Tibial nerve (tissue), 4 donors: ENCODE measurements around the gene CHST5. TPM values are rescaled to one million over a fixed set of nuclear protein-coding genes. Genes with fewer than 3 reads are reported as not detected.

ENCODE experiments used
- DNase-seq, 2 donors: peaks; one replicate each; pipeline ENCODE4 v3.0.0-alpha.2; 2019; ENCODE audit warnings: low spot score in 2 of 2
- H3K27ac ChIP-seq, 4 donors: fragments of 200-600 bp; sonication (generic) in 3 of 4; one replicate each; pipeline ENCODE4 v1.5.1; 2017 to 2019; ENCODE audit warnings: mild to moderate bottlenecking in 1 of 4
- H3K27me3 ChIP-seq, 2 donors: fragments of 200-600 bp; sonication (generic) in 1 of 2; one replicate each; pipeline versions ENCODE4 v1.5.1 to v1.6.0; 2017 to 2019
- H3K36me3 ChIP-seq, 3 donors: fragments of 200-600 bp; sonication (generic); one replicate each; pipeline ENCODE4 v1.5.1; 2018 to 2019
- H3K4me1 ChIP-seq, 4 donors: fragments of 200-600 bp; sonication (generic) in 3 of 4; one replicate each; pipeline ENCODE4 v1.5.1; 2017 to 2019
- H3K4me3 ChIP-seq, 4 donors: fragments of 200-600 bp; sonication (generic) in 3 of 4; one replicate each; pipeline ENCODE4 v1.5.1; 2017 to 2019; ENCODE audit warnings: mild to moderate bottlenecking in 1 of 4, moderate library complexity in 1 of 4
- H3K9me3 ChIP-seq, 4 donors: fragments of 200-600 bp; sonication (generic) in 3 of 4; one replicate each; pipeline ENCODE4 v1.5.1; 2017 to 2019
- EP300 ChIP-seq, 2 donors: sonication (generic); formaldehyde crosslinking; IDR thresholded peaks; one replicate each; pipeline ENCODE4 v1.6.1; 2017; ENCODE audit warnings: antibody characterized with exemption in 2 of 2, mild to moderate bottlenecking in 1 of 2
- POLR2A ChIP-seq, 2 donors: fragments of 450-650 bp; IDR thresholded peaks; one replicate each; pipeline ENCODE4 v1.6.1; 2017; ENCODE audit warnings: antibody characterized with exemption in 2 of 2, mild to moderate bottlenecking in 2 of 2, moderate library complexity in 2 of 2
- WGBS, 2 donors: methylation state at CpG; one replicate each; pipeline ENCODE4 v1.1.5; 2018; 5-methylcytosine and 5-hydroxymethylcytosine counted together
- total RNA-seq, 4 donors: library from RNA; depleted of rRNA; stranded (reverse); fragments of >200 nt; gene quantifications; one replicate each; pipeline ENCODE4 v1.1.0, GENCODE V29; 2016
- TF ChIP-seq, protein P1 (sequence below), 5 experiments: fragments of 200-600 bp in 3 of 5; fragments of 450-650 bp in 2 of 5; sonication (generic) in 3 of 5; IDR thresholded peaks; one replicate each; pipeline ENCODE4 v1.5.1; 2016 to 2019; ENCODE audit warnings: antibody characterized with exemption in 5 of 5, mild to moderate bottlenecking in 3 of 5, moderate library complexity in 2 of 5

The CHST5 gene
- total RNA-seq, 4 donors from 2014 or later, result 0.30 TPM; not detected in 3

DNA sequence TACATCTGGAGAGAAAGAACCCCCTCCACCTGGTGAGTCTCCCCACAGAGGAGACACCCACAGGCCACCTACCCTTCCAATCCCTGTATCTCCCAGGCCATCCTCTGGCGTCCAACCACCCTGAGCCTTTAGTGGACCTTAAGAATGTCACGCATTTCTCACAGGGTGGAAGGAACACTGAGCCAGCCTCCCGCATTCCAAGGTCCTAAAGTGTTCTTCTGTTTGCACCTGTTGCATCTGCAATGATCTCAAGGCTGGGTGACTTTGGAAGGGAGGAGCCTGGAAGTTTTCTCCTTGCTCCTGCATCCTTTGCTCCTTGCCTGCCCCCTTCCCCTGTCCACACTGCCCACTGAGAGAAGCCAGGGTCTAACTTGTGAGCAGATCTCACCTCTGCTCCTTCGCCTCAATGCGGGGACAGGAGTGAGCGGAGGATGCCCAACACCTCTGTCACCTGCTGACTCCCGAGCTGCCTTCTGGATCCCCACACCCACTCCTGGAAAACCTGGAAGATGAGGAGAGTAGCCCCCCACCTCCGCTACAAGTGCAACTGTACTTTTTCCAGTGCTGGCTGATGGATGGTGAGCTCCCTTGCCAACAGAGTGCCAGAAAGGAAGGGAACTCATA is 3.7 kb downstream of the CHST5 start:
- Histone ChIP-seq H3K36me3 (peaks cover 0 to 21% (median 0%) of the 10 kb centered on the region in 3 donors), H3K9me3 (no peaks in the 10 kb centered on the region), H3K27me3 (no peaks in the 10 kb centered on the region), H3K4me1 (no peaks in the 10 kb centered on the region), H3K27ac (no peak overlapping the region), H3K4me3 (no peak overlapping the region)
- TF ChIP-seq, protein P1, sequence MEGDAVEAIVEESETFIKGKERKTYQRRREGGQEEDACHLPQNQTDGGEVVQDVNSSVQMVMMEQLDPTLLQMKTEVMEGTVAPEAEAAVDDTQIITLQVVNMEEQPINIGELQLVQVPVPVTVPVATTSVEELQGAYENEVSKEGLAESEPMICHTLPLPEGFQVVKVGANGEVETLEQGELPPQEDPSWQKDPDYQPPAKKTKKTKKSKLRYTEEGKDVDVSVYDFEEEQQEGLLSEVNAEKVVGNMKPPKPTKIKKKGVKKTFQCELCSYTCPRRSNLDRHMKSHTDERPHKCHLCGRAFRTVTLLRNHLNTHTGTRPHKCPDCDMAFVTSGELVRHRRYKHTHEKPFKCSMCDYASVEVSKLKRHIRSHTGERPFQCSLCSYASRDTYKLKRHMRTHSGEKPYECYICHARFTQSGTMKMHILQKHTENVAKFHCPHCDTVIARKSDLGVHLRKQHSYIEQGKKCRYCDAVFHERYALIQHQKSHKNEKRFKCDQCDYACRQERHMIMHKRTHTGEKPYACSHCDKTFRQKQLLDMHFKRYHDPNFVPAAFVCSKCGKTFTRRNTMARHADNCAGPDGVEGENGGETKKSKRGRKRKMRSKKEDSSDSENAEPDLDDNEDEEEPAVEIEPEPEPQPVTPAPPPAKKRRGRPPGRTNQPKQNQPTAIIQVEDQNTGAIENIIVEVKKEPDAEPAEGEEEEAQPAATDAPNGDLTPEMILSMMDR (IDR thresholded peaks at IDR 0.05), result no peak
- no peak for TF ChIP-seq POLR2A (IDR thresholded peaks at IDR 0.05)
- TF ChIP-seq EP300 (IDR thresholded peaks at IDR 0.05), result no peak
- 79 to 91% methylated on average over 8 of the region's 8 CpGs for WGBS, 2 donors
- DNase-seq, result no peak

DNA sequence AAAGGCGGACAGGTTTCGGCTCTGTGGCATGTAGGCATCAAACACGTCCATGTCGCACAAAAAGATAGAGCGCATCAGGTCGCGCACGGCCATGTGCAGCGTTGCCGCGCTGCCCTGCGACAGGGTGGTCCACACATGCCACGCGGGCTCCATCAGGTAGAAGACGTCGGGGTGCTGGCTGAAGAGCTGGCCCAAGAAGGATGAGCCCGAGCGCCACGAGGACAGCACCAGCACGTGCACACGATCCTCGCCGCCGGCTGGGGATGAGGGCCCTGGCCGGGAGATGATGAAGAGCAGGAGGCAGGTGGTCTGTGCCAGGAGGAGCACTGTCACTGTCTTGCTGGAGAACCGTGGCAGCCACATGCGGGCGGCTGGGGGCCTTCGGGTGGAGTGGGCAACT is 5.9 kb downstream of the CHST5 start:
- Histone ChIP-seq H3K27me3 (no peaks in the 10 kb centered on the region), H3K4me3 (no peak overlapping the region), H3K4me1 (no peaks in the 10 kb centered on the region), H3K9me3 (no peaks in the 10 kb centered on the region), H3K36me3 (peaks cover 0 to 29% (median 0%) of the 10 kb centered on the region in 3 donors), H3K27ac (no peak overlapping the region)
- DNase-seq, result no peak
- WGBS, 2 donors, result 93 to 94% methylated on average over 29 of the region's 29 CpGs
- TF ChIP-seq, protein P1 (IDR thresholded peaks at IDR 0.05), result no peak
- TF ChIP-seq POLR2A (IDR thresholded peaks at IDR 0.05), result no peak
- TF ChIP-seq EP300 (IDR thresholded peaks at IDR 0.05), result no peak

DNA sequence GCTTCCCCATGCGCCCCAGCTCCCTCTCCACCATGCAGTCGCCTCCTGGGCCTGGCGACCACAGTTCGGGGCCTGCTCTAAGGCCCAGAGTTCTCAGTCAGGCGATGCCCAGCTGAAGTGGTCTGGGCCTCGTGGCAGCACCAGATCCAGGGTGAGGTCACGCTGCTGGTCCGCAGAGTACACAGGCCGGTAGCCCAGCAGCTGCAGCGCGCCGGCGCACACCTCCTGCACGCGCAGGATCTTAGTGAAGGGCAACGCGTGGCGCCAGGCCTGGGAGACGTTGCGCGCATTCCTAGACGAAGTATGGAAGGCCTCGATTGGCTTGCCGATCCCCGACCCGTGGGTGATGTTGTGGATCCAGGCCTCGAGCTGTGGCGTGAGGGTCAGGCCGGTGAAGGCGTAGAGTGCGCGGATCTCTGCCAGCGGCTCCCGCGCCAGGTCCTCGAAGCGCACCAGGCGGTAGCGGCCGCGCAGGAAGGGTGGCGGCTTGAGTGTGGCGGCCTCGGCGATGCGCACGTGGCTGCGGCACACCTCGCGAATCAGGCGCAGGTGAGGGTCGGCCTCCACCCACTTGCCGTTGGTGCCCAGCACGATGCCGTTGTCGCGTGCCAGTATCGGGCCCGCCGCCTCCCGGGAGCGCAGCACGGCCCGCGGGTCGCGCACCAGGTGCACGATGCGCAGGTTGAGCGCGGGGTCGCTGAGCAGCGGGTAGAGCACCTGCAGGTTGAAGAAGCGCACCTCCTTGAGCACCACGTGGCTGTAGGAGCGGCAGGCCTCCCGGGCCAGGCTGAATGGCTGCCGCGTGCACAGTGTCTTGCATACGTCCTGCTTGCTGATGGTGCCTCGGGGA is 6.6 kb downstream of the CHST5 start:
- DNase-seq, result no peak
- Histone ChIP-seq H3K9me3 (no peaks in the 10 kb centered on the region), H3K27me3 (no peaks in the 10 kb centered on the region), H3K4me1 (no peaks in the 10 kb centered on the region), H3K27ac (no peak overlapping the region), H3K36me3 (peaks cover 0 to 29% (median 0%) of the 10 kb centered on the region in 3 donors), H3K4me3 (no peak overlapping the region)
- WGBS, 2 donors, result 95% methylated on average over 80 to 81 of the region's 81 CpGs
- no peak for TF ChIP-seq POLR2A (IDR thresholded peaks at IDR 0.05)
- TF ChIP-seq, protein P1 (IDR thresholded peaks at IDR 0.05), result no peak
- no peak for TF ChIP-seq EP300 (IDR thresholded peaks at IDR 0.05)

DNA sequence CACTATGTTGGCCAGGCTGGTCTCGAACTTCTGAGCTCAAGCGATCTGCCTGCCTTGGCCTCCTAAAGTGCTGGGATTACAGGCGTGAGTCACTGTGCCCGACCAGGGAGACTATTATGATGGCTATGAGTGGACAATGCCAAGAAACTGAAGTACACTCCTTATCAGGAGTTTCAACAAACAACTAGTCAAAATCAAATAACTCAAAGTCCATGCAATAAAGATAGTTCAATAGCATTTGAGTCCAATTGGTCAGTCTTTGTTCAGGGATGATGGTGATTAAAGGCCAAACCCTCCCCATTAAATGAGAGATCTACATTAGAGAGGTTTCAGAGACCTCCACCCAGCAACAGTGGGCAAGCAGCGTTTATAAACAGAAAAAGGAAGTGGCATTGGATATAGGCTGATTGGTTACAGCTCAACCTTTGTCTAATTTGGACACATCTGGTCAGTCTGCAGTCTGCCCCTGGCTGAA is 8.0 kb downstream of the CHST5 start:
- Histone ChIP-seq H3K27me3 (no peaks in the 10 kb centered on the region), H3K4me1 (no peaks in the 10 kb centered on the region), H3K36me3 (peaks cover 0 to 24% (median 0%) of the 10 kb centered on the region in 3 donors), H3K9me3 (no peaks in the 10 kb centered on the region), H3K27ac (no peak overlapping the region), H3K4me3 (no peak overlapping the region)
- TF ChIP-seq, protein P1 (IDR thresholded peaks at IDR 0.05), result no peak
- no peak for TF ChIP-seq POLR2A (IDR thresholded peaks at IDR 0.05)
- no peak for TF ChIP-seq EP300 (IDR thresholded peaks at IDR 0.05)
- 78 to 92% methylated on average over 5 of the region's 5 CpGs for WGBS, 2 donors
- no peak for DNase-seq
